GM23338 (cell line): Measurements from ENCODE around the gene BTRC. TPM values are rescaled to one million over a fixed set of nuclear protein-coding genes. Genes with fewer than 3 reads are reported as not detected.

ENCODE experiments used
- ATAC-seq: fragments of 200-7000 bp; cut with Tn5 transposase; 3 replicates; pipeline ENCODE4 v1.9.1; 2020
- DNase-seq: peaks from one replicate; pipeline ENCODE4 v3.0.0-alpha.2; 2015; ENCODE audit warnings: low spot score
- H2AFZ ChIP-seq: fragments of 200-600 bp; sonication (generic); 2 replicates; pipeline ENCODE4 v1.8.0; 2016; ENCODE audit warnings: antibody characterized with exemption, mild to moderate bottlenecking, moderate library complexity
- H3F3A ChIP-seq: fragments of 200-600 bp; sonication (generic); replicated peaks from 2 replicates; pipeline ENCODE4 v1.8.0; 2017; ENCODE audit warnings: antibody characterized with exemption, mixed run types, low read depth
- H3K27ac ChIP-seq: fragments of 200-600 bp; sonication (generic); 2 replicates; pipeline ENCODE4 v1.6.1; 2016; ENCODE audit warnings: low read depth
- H3K27me3 ChIP-seq: fragments of 200-600 bp; sonication (generic); 2 replicates; pipeline ENCODE4 v1.8.0; 2016; ENCODE audit warnings: mild to moderate bottlenecking, mixed run types, moderate library complexity; ENCODE audit not compliant: insufficient read depth
- H3K36me3 ChIP-seq: fragments of 200-600 bp; sonication (generic); 2 replicates; pipeline ENCODE4 v1.8.0; 2016; ENCODE audit warnings: mild to moderate bottlenecking; ENCODE audit not compliant: insufficient read depth
- H3K4me1 ChIP-seq: fragments of 200-600 bp; sonication (generic); 2 replicates; pipeline ENCODE4 v1.8.0; 2016; ENCODE audit warnings: mild to moderate bottlenecking, moderate library complexity; ENCODE audit not compliant: insufficient read depth
- H3K4me2 ChIP-seq: fragments of 200-600 bp; sonication (generic); 2 replicates; pipeline ENCODE4 v1.7.1; 2017; ENCODE audit warnings: mixed run types
- H3K4me3 ChIP-seq: fragments of 200-600 bp; sonication (generic); 2 replicates; pipeline ENCODE4 v1.6.1; 2016; ENCODE audit warnings: mixed run types
- H3K79me2 ChIP-seq: fragments of 200-600 bp; sonication (generic); replicated peaks from 2 replicates; pipeline ENCODE4 v1.8.0; 2017; ENCODE audit warnings: mild to moderate bottlenecking; ENCODE audit not compliant: insufficient read depth
- H3K9me2 ChIP-seq: fragments of 200-600 bp; sonication (generic); 2 replicates; pipeline ENCODE4 v1.8.0; 2017; ENCODE audit not compliant: insufficient read depth
- H4K20me1 ChIP-seq: fragments of 200-600 bp; sonication (generic); replicated peaks from 2 replicates; pipeline ENCODE4 v1.8.0; 2017; ENCODE audit warnings: mild to moderate bottlenecking; ENCODE audit not compliant: insufficient read depth
- H3K27ac Mint-ChIP-seq: 2 replicates; pipeline ENCODE4 v1.8.0; 2020; ENCODE audit warnings: inconsistent platforms, mild to moderate bottlenecking, moderate library complexity, mixed read lengths
- H3K27me3 Mint-ChIP-seq: 3 replicates; pipeline ENCODE4 v1.8.0; 2022; ENCODE audit warnings: low read depth, mild to moderate bottlenecking, moderate library complexity, mixed read lengths, inconsistent platforms; ENCODE audit not compliant: insufficient read depth, poor library complexity
- H3K36me3 Mint-ChIP-seq: 3 replicates; pipeline ENCODE4 v1.8.0; 2021; ENCODE audit warnings: low read depth, mild to moderate bottlenecking, inconsistent platforms, moderate library complexity, mixed read lengths
- H3K4me1 Mint-ChIP-seq: 3 replicates; pipeline ENCODE4 v1.8.0; 2020; ENCODE audit warnings: mild to moderate bottlenecking, inconsistent platforms, mixed read lengths
- H3K4me3 Mint-ChIP-seq: 3 replicates; pipeline ENCODE4 v1.8.0; 2021; ENCODE audit warnings: moderate library complexity, mild to moderate bottlenecking, inconsistent platforms, mixed read lengths
- H3K9me3 Mint-ChIP-seq: 3 replicates; pipeline ENCODE4 v1.8.0; 2020; ENCODE audit warnings: moderate library complexity, mild to moderate bottlenecking, inconsistent platforms, mixed read lengths
- EZH2 ChIP-seq: fragments of 200-600 bp; sonication (generic); IDR thresholded peaks from one replicate; pipeline ENCODE4 v1.8.0; 2017; ENCODE audit warnings: antibody characterized with exemption, mild to moderate bottlenecking, low read depth; ENCODE audit not compliant: unreplicated experiment
- JUNB ChIP-seq: IDR thresholded peaks from one replicate; pipeline ENCODE4 v1.6.1; 2016; ENCODE audit warnings: antibody characterized with exemption; ENCODE audit not compliant: unreplicated experiment
- NANOG ChIP-seq: IDR thresholded peaks from 2 replicates; pipeline ENCODE4 v1.6.1; 2016; ENCODE audit warnings: antibody characterized with exemption, borderline replicate concordance
- POLR2AphosphoS5 ChIP-seq: IDR thresholded peaks from 2 replicates; pipeline ENCODE4 v1.6.1; 2016; ENCODE audit warnings: antibody characterized with exemption, low read depth
- ZNF331 ChIP-seq: fragments of 250-450 bp; sonication (Bioruptor Pico); IDR thresholded peaks from 2 replicates; pipeline ENCODE4 v1.5.0; 2020; ENCODE audit warnings: low read depth, mild to moderate bottlenecking, moderate library complexity
- polyA plus RNA-seq: library from polyadenylated mRNA; unstranded; fragments of >200 nt; fragmentation: Nextera tagmentation; extraction: Ambion mirVana; gene quantifications from 2 replicates; pipeline ENCODE4 v1.2.1, GENCODE V29; 2016
- total RNA-seq: library from RNA; depleted of rRNA; stranded (reverse); fragments of >200 nt; shearing (Covaris generic); gene quantifications from 2 replicates; pipeline ENCODE4 v1.2.3, GENCODE V29; 2014
- TF ChIP-seq, protein P1 (sequence below): fragments of 250-450 bp; sonication (Bioruptor Pico); IDR thresholded peaks from 2 replicates; pipeline ENCODE4 v1.5.0; 2020; ENCODE audit warnings: mild to moderate bottlenecking, moderate library complexity
- TF ChIP-seq, protein P2 (sequence below): IDR thresholded peaks from 2 replicates; pipeline ENCODE4 v1.6.1; 2016; ENCODE audit warnings: antibody characterized with exemption
- TF ChIP-seq, protein P3 (sequence below), 2 experiments: fragments of 200-600 bp in 1 of 2; sonication (generic) in 1 of 2; conservative IDR thresholded peaks; 2 replicates each; pipeline versions ENCODE4 v1.5.1 to v1.6.1; 2016 to 2017; ENCODE audit warnings: antibody characterized with exemption in 2 of 2, low read depth in 2 of 2, mild to moderate bottlenecking in 2 of 2, moderate library complexity in 1 of 2

The BTRC gene
- total and polyA plus RNA-seq, 2 experiments from 2014 or later = 10.0 to 17.5 TPM

DNA sequence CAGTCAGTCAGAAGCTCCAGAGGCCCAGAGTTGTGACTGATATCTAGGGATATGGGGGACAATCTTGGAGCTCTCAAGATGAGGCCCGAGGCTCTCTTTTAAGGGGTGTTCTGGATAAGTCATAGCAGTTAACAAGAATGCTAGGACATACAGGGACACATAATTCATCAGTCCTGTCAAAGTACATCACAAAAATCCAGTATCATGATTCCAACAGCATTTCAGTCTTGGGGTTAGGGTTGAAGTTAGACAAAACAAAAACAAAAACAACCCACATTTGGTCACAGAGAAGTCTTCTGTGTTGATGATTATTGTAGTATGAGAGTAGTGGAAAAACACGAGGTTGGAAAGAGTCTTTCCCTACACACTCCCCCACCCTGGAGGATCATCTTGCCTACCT is 39.4 kb downstream of the BTRC start:
- H3K27me3 Mint-ChIP-seq = peaks cover 2% of the 10 kb centered on the region
- no peak overlapping the region for H2AFZ ChIP-seq
- H3K27ac ChIP-seq = no peak overlapping the region
- no peak for ATAC-seq
- H3K4me1 ChIP-seq = no peaks in the 10 kb centered on the region
- no peaks in the 10 kb centered on the region for H3F3A ChIP-seq
- no peaks in the 10 kb centered on the region for H4K20me1 ChIP-seq
- H3K9me2 ChIP-seq = no peaks in the 10 kb centered on the region
- H3K27me3 ChIP-seq = no peaks in the 10 kb centered on the region
- H3K9me3 Mint-ChIP-seq = no peaks in the 10 kb centered on the region
- H3K4me1 Mint-ChIP-seq = no peaks in the 10 kb centered on the region; the same call in 2 of the 3 replicates
- no peaks in the 10 kb centered on the region for H3K36me3 Mint-ChIP-seq
- H3K27ac Mint-ChIP-seq = no peak overlapping the region
- H3K4me3 ChIP-seq = no peak overlapping the region
- no peaks in the 10 kb centered on the region for H3K36me3 ChIP-seq
- H3K4me2 ChIP-seq = no peak overlapping the region
- DNase-seq = no peak
- no peak overlapping the region for H3K4me3 Mint-ChIP-seq
- H3K79me2 ChIP-seq = no peaks in the 10 kb centered on the region; the same call in 1 of the 2 replicates
- TF ChIP-seq JUNB (no peak), ZNF331 (CRISPR knock-in tag) (no peak), POLR2AphosphoS5 (no peak)
- TF ChIP-seq, protein P1, sequence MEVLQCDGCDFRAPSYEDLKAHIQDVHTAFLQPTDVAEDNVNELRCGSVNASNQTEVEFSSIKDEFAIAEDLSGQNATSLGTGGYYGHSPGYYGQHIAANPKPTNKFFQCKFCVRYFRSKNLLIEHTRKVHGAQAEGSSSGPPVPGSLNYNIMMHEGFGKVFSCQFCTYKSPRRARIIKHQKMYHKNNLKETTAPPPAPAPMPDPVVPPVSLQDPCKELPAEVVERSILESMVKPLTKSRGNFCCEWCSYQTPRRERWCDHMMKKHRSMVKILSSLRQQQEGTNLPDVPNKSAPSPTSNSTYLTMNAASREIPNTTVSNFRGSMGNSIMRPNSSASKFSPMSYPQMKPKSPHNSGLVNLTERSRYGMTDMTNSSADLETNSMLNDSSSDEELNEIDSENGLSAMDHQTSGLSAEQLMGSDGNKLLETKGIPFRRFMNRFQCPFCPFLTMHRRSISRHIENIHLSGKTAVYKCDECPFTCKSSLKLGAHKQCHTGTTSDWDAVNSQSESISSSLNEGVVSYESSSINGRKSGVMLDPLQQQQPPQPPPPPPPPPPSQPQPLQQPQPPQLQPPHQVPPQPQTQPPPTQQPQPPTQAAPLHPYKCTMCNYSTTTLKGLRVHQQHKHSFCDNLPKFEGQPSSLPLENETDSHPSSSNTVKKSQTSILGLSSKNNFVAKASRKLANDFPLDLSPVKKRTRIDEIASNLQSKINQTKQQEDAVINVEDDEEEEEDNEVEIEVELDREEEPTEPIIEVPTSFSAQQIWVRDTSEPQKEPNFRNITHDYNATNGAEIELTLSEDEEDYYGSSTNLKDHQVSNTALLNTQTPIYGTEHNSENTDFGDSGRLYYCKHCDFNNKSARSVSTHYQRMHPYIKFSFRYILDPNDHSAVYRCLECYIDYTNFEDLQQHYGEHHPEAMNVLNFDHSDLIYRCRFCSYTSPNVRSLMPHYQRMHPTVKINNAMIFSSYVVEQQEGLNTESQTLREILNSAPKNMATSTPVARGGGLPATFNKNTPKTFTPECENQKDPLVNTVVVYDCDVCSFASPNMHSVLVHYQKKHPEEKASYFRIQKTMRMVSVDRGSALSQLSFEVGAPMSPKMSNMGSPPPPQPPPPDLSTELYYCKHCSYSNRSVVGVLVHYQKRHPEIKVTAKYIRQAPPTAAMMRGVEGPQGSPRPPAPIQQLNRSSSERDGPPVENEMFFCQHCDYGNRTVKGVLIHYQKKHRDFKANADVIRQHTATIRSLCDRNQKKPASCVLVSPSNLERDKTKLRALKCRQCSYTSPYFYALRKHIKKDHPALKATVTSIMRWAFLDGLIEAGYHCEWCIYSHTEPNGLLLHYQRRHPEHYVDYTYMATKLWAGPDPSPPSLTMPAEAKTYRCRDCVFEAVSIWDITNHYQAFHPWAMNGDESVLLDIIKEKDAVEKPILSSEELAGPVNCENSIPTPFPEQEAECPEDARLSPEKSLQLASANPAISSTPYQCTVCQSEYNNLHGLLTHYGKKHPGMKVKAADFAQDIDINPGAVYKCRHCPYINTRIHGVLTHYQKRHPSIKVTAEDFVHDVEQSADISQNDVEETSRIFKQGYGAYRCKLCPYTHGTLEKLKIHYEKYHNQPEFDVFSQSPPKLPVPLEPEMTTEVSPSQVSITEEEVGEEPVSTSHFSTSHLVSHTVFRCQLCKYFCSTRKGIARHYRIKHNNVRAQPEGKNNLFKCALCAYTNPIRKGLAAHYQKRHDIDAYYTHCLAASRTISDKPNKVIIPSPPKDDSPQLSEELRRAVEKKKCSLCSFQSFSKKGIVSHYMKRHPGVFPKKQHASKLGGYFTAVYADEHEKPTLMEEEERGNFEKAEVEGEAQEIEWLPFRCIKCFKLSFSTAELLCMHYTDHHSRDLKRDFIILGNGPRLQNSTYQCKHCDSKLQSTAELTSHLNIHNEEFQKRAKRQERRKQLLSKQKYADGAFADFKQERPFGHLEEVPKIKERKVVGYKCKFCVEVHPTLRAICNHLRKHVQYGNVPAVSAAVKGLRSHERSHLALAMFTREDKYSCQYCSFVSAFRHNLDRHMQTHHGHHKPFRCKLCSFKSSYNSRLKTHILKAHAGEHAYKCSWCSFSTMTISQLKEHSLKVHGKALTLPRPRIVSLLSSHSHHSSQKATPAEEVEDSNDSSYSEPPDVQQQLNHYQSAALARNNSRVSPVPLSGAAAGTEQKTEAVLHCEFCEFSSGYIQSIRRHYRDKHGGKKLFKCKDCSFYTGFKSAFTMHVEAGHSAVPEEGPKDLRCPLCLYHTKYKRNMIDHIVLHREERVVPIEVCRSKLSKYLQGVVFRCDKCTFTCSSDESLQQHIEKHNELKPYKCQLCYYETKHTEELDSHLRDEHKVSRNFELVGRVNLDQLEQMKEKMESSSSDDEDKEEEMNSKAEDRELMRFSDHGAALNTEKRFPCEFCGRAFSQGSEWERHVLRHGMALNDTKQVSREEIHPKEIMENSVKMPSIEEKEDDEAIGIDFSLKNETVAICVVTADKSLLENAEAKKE = no peak

DNA sequence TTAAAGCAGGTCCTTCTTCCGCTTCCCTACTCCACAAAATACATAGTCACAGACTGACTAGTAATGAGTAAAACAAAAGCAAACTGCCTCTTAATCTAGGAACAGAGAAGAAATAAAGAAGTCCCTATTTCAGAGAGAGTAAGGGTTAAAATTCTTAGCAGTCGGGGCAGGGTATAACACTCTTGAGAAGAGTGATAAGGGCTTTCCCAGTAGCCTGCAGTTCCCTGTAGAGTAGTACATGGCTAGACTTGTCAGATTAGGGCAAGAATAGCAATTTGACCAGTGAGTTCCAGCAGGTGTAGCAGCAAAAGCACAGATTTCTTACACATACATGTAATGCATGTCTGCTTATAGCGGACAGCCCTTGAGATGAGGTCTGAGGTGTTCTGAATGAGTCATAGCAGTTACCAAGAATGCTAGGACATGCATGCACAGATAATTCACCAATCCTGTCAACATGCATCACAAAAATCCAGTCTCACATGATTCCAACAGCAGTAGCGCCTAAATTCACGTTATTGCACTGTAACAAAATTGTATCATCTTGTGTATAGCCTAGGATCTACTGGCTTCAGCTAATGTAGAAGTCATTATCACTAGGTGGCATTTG is 40.7 kb downstream of the BTRC start:
- no peak overlapping the region for H3K27ac Mint-ChIP-seq
- no peaks in the 10 kb centered on the region; the same call in 2 of the 3 replicates for H3K4me1 Mint-ChIP-seq
- H3K36me3 ChIP-seq = no peaks in the 10 kb centered on the region
- peak; percentile 34; the same call in 2 of the 3 replicates for ATAC-seq
- no peak overlapping the region for H3K4me3 Mint-ChIP-seq
- no peaks in the 10 kb centered on the region; the same call in 1 of the 2 replicates for H3K79me2 ChIP-seq
- no peak overlapping the region for H3K4me2 ChIP-seq
- no peaks in the 10 kb centered on the region for H3K4me1 ChIP-seq
- H3K9me3 Mint-ChIP-seq = no peaks in the 10 kb centered on the region
- H3K27ac ChIP-seq = no peak overlapping the region
- no peaks in the 10 kb centered on the region for H4K20me1 ChIP-seq
- no peaks in the 10 kb centered on the region for H3K9me2 ChIP-seq
- H3K27me3 ChIP-seq = no peaks in the 10 kb centered on the region
- peaks cover 4% of the 10 kb centered on the region for H3K27me3 Mint-ChIP-seq
- H2AFZ ChIP-seq = no peak overlapping the region
- no peaks in the 10 kb centered on the region for H3F3A ChIP-seq
- TF ChIP-seq, protein P2, sequence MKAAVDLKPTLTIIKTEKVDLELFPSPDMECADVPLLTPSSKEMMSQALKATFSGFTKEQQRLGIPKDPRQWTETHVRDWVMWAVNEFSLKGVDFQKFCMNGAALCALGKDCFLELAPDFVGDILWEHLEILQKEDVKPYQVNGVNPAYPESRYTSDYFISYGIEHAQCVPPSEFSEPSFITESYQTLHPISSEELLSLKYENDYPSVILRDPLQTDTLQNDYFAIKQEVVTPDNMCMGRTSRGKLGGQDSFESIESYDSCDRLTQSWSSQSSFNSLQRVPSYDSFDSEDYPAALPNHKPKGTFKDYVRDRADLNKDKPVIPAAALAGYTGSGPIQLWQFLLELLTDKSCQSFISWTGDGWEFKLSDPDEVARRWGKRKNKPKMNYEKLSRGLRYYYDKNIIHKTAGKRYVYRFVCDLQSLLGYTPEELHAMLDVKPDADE = no peak
- TF ChIP-seq NANOG = no peak
- TF ChIP-seq EZH2 = no peak
- TF ChIP-seq, protein P3, sequence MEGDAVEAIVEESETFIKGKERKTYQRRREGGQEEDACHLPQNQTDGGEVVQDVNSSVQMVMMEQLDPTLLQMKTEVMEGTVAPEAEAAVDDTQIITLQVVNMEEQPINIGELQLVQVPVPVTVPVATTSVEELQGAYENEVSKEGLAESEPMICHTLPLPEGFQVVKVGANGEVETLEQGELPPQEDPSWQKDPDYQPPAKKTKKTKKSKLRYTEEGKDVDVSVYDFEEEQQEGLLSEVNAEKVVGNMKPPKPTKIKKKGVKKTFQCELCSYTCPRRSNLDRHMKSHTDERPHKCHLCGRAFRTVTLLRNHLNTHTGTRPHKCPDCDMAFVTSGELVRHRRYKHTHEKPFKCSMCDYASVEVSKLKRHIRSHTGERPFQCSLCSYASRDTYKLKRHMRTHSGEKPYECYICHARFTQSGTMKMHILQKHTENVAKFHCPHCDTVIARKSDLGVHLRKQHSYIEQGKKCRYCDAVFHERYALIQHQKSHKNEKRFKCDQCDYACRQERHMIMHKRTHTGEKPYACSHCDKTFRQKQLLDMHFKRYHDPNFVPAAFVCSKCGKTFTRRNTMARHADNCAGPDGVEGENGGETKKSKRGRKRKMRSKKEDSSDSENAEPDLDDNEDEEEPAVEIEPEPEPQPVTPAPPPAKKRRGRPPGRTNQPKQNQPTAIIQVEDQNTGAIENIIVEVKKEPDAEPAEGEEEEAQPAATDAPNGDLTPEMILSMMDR (conservative IDR thresholded peaks at IDR 0.05; ENCODE audit: low read depth in 2 of 2) = no peak
- no peak overlapping the region for H3K4me3 ChIP-seq
- H3K36me3 Mint-ChIP-seq = no peaks in the 10 kb centered on the region
- DNase-seq = no peak
